IMR-90 (cell line): ENCODE results near the gene NTM. TPM values are rescaled to one million over a fixed set of nuclear protein-coding genes. Genes with fewer than 3 reads are reported as not detected.

Source experiments
- ATAC-seq: fragments of 200-7000 bp; cut with Tn5 transposase; 2 replicates; pipeline ENCODE4 v1.9.1; 2020; ENCODE audit warnings: low read depth, mild to moderate bottlenecking, moderate library complexity
- BruUV-seq: library from RNA; stranded (reverse); fragments of 400-500 nt; replicated peaks from 2 replicates; lab custom pipeline; 2021; lab: Mats Ljungman, UMichigan
- CTCF ChIA-PET: fragments of 300-600 bp; formaldehyde crosslinking; extraction: SDS; loops from one replicate; lab custom pipeline; 2021; ENCODE audit warnings: antibody characterized with exemption; lab: Yijun Ruan, JAX
- POLR2A ChIA-PET: fragments of 300-600 bp; sonication (Branson Sonifier 250); formaldehyde crosslinking; loops from one replicate; lab custom pipeline; 2022; ENCODE audit warnings: antibody characterized with exemption; ENCODE audit not compliant: unreplicated experiment; lab: Charles Lee
- DNase-seq: peaks from one replicate; pipeline ENCODE4 v3.0.0; 2013
- H2AFZ ChIP-seq: replicated peaks from 2 replicates; pipeline ENCODE3; 2013; ENCODE audit warnings: low read length, mild to moderate bottlenecking; ENCODE audit not compliant: poor library complexity
- H2AK5ac ChIP-seq: 2 replicates; pipeline ENCODE4 v1.6.1; 2013; ENCODE audit warnings: low read depth, low read length, inconsistent platforms
- H2AK9ac ChIP-seq: replicated peaks from 2 replicates; pipeline ENCODE3; 2013; ENCODE audit warnings: mild to moderate bottlenecking, low read depth, low read length, moderate library complexity; ENCODE audit not compliant: poor library complexity
- H2BK120ac ChIP-seq: 2 replicates; pipeline ENCODE4 v1.6.1; 2013; ENCODE audit warnings: low read depth, low read length, inconsistent platforms
- H2BK15ac ChIP-seq: 3 replicates; pipeline ENCODE4 v1.6.1; 2013; ENCODE audit warnings: low read depth, low read length, inconsistent platforms
- H2BK20ac ChIP-seq: 2 replicates; pipeline ENCODE4 v1.6.1; 2013; ENCODE audit warnings: low read depth, mild to moderate bottlenecking, inconsistent platforms, low read length, moderate library complexity
- H2BK5ac ChIP-seq: 2 replicates; pipeline ENCODE4 v1.6.1; 2013; ENCODE audit warnings: mild to moderate bottlenecking, low read depth, low read length, inconsistent platforms; ENCODE audit not compliant: poor library complexity, severe bottlenecking
- H3K14ac ChIP-seq: replicated peaks from 2 replicates; pipeline ENCODE4 v1.6.1; 2013; ENCODE audit warnings: low read depth, low read length, inconsistent platforms
- H3K18ac ChIP-seq: 2 replicates; pipeline ENCODE4 v1.6.1; 2013; ENCODE audit warnings: low read depth, low read length, control low read depth
- H3K23ac ChIP-seq: 2 replicates; pipeline ENCODE4 v1.6.1; 2013; ENCODE audit warnings: low read depth, low read length, inconsistent platforms
- H3K27ac ChIP-seq: 2 replicates; pipeline ENCODE4 v1.5.1; 2013; ENCODE audit warnings: mild to moderate bottlenecking, control low read depth, low read length; ENCODE audit not compliant: insufficient read depth
- H3K27me3 ChIP-seq: 2 replicates; pipeline ENCODE4 v1.6.1; 2013; ENCODE audit warnings: low read length; ENCODE audit not compliant: control insufficient read depth, insufficient read depth
- H3K36me3 ChIP-seq: 2 replicates; pipeline ENCODE4 v1.6.1; 2013; ENCODE audit warnings: low read length, mixed read lengths; ENCODE audit not compliant: control insufficient read depth, insufficient read depth
- H3K4ac ChIP-seq: 2 replicates; pipeline ENCODE4 v1.6.1; 2013; ENCODE audit warnings: low read depth, low read length, inconsistent platforms
- H3K4me1 ChIP-seq: 2 replicates; pipeline ENCODE4 v1.6.1; 2013; ENCODE audit warnings: low read length, mixed read lengths; ENCODE audit not compliant: control insufficient read depth, insufficient read depth
- H3K4me2 ChIP-seq: 2 replicates; pipeline ENCODE4 v1.6.1; 2013; ENCODE audit warnings: low read depth, mild to moderate bottlenecking, control low read depth, low read length, moderate library complexity
- H3K4me3 ChIP-seq: 2 replicates; pipeline ENCODE4 v1.5.1; 2013; ENCODE audit warnings: low read depth, mild to moderate bottlenecking, control low read depth, low read length, moderate library complexity; ENCODE audit not compliant: insufficient read depth
- H3K56ac ChIP-seq: 2 replicates; pipeline ENCODE4 v1.6.1; 2013; ENCODE audit warnings: low read length, inconsistent platforms; ENCODE audit not compliant: insufficient read depth; ENCODE audit errors: extremely low read depth
- H3K79me1 ChIP-seq, 2 experiments: 2 replicates each; pipeline ENCODE4 v1.6.1; 2013; ENCODE audit warnings: low read length in 2 of 2, inconsistent platforms in 1 of 2, low read depth in 1 of 2
- H3K9ac ChIP-seq: 2 replicates; pipeline ENCODE4 v1.6.1; 2013; ENCODE audit warnings: low read depth, low read length, control low read depth
- H3K9me1 ChIP-seq: 2 replicates; pipeline ENCODE4 v1.6.1; 2013; ENCODE audit warnings: low read length, inconsistent platforms; ENCODE audit not compliant: insufficient read depth
- H3K9me3 ChIP-seq: 2 replicates; pipeline ENCODE4 v1.6.1; 2013; ENCODE audit warnings: low read length; ENCODE audit not compliant: control insufficient read depth, insufficient read depth
- H4K20me1 ChIP-seq: 2 replicates; pipeline ENCODE4 v1.6.1; 2013; ENCODE audit warnings: low read length, inconsistent platforms; ENCODE audit not compliant: insufficient read depth
- H4K5ac ChIP-seq: 2 replicates; pipeline ENCODE4 v1.6.1; 2013; ENCODE audit warnings: mild to moderate bottlenecking, low read depth, low read length, control low read depth
- H4K8ac ChIP-seq, 2 experiments: 2 replicates each; pipeline ENCODE4 v1.6.1; 2013; ENCODE audit warnings: low read depth in 2 of 2, low read length in 2 of 2, control low read depth in 1 of 2, inconsistent platforms in 1 of 2
- H4K91ac ChIP-seq: 2 replicates; pipeline ENCODE4 v1.6.1; 2013; ENCODE audit warnings: low read depth, low read length, inconsistent platforms; ENCODE audit not compliant: insufficient read depth
- BHLHE40 ChIP-seq: fragments of 150-350 bp; IDR thresholded peaks from 2 replicates; pipeline ENCODE4 v1.6.1; 2016; ENCODE audit warnings: mild to moderate bottlenecking, low read depth, low read length
- CEBPB ChIP-seq: IDR thresholded peaks from 2 replicates; pipeline ENCODE4 v1.6.1; 2012; ENCODE audit warnings: low read depth, low read length, improper control_type of control experiment
- CHD1 ChIP-seq: IDR thresholded peaks from 2 replicates; pipeline ENCODE4 v1.6.1; 2012; ENCODE audit warnings: low read depth, low read length, improper control_type of control experiment
- CTCF ChIP-seq: conservative IDR thresholded peaks from 2 replicates; pipeline ENCODE4 v1.5.1; 2012; ENCODE audit warnings: mild to moderate bottlenecking, low read depth, low read length, improper control_type of control experiment
- ELK1 ChIP-seq: fragments of 150-350 bp; IDR thresholded peaks from 2 replicates; pipeline ENCODE4 v1.6.1; 2016; ENCODE audit warnings: low read depth, mild to moderate bottlenecking, low read length, moderate library complexity, borderline replicate concordance
- FOS ChIP-seq: fragments of 150-350 bp; IDR thresholded peaks from 2 replicates; pipeline ENCODE4 v1.6.1; 2016; ENCODE audit warnings: low read depth, low read length
- MAFK ChIP-seq: IDR thresholded peaks from 2 replicates; pipeline ENCODE4 v1.6.1; 2012; ENCODE audit warnings: low read depth, low read length, improper control_type of control experiment
- MAZ ChIP-seq: IDR thresholded peaks from 2 replicates; pipeline ENCODE4 v1.6.1; 2012; ENCODE audit warnings: low read depth, mild to moderate bottlenecking, low read length, improper control_type of control experiment, moderate library complexity, borderline replicate concordance
- MXI1 ChIP-seq: IDR thresholded peaks from 2 replicates; pipeline ENCODE4 v1.6.1; 2012; ENCODE audit warnings: low read depth, mild to moderate bottlenecking, low read length, moderate library complexity, borderline replicate concordance
- NFE2L2 ChIP-seq: fragments of 150-350 bp; IDR thresholded peaks from 2 replicates; pipeline ENCODE4 v1.6.1; 2016; ENCODE audit warnings: low read depth, mild to moderate bottlenecking, low read length
- POLR2A ChIP-seq: IDR thresholded peaks from 2 replicates; pipeline ENCODE4 v1.6.1; 2012; ENCODE audit warnings: mild to moderate bottlenecking, low read depth, low read length
- RAD21 ChIP-seq: IDR thresholded peaks from 2 replicates; pipeline ENCODE4 v1.6.1; 2012; ENCODE audit warnings: low read length, improper control_type of control experiment
- RCOR1 ChIP-seq: IDR thresholded peaks from 2 replicates; pipeline ENCODE4 v1.6.1; 2012; ENCODE audit warnings: mild to moderate bottlenecking, low read length, improper control_type of control experiment; ENCODE audit not compliant: insufficient replicate concordance
- RFX5 ChIP-seq: IDR thresholded peaks from 2 replicates; pipeline ENCODE4 v1.8.0; 2012; ENCODE audit warnings: low read depth, mild to moderate bottlenecking, low read length, moderate library complexity
- SMC3 ChIP-seq: fragments of 150-350 bp; IDR thresholded peaks from 2 replicates; pipeline ENCODE4 v1.6.1; 2016; ENCODE audit warnings: low read depth, mild to moderate bottlenecking, antibody characterized with exemption, low read length, moderate library complexity
- USF2 ChIP-seq: fragments of 150-350 bp; IDR thresholded peaks from 2 replicates; pipeline ENCODE4 v1.6.1; 2017; ENCODE audit warnings: mild to moderate bottlenecking, antibody characterized with exemption, low read length, low read depth
- dilution Hi-C: fragments of 300-500 bp; cut with HindIII; formaldehyde crosslinking; loops from one replicate; pipeline ENCODE4 v1.14.3; 2018; ENCODE audit warnings: low sequenced_read_pairs; ENCODE audit not compliant: unreplicated experiment
- in situ Hi-C: fragments of 300-500 bp; cut with MboI; formaldehyde crosslinking; loops from 3 replicates; pipeline ENCODE4 v1.14.3; 2019; ENCODE audit warnings: low sequenced_read_pairs, inconsistent platforms, mixed read lengths
- intact Hi-C: fragments of 100-400 bp; cut with micrococcal nuclease; formaldehyde crosslinking; loops from 2 replicates; pipeline ENCODE4 v1.10.0; 2022
- polyA plus RNA-seq, 3 experiments: library from polyadenylated mRNA; depleted of rRNA; stranded (reverse); fragments of >200 nt; gene quantifications; 2 replicates each; pipeline ENCODE4 v1.2.3, GENCODE V29; 2012; ENCODE audit warnings: low replicate concordance in 1 of 3
- total RNA-seq: library from RNA; depleted of rRNA; stranded (reverse); fragments of >200 nt; gene quantifications from 2 replicates; pipeline ENCODE4 v1.2.3, GENCODE V29; 2012

NTM gene
- total and polyA plus RNA-seq, 2 of the 4 experiments (the other 2 are of a cell fraction): 19.5 to 25.5 TPM

GRCh38 chr11:131855320-131855719 is 484.9 kb downstream of the NTM start:
- Histone ChIP-seq H3K56ac (no peak overlapping the region), H4K91ac (no peak overlapping the region), H3K36me3 (no peaks in the 10 kb centered on the region), H4K20me1 (no peaks in the 10 kb centered on the region), H3K4me1 (peaks cover 3% of the 10 kb centered on the region; the same call in 1 of the 2 replicates), H3K14ac (no peak overlapping the region), H3K27me3 (peaks cover 30% of the 10 kb centered on the region), H3K4me2 (no peak overlapping the region), H3K79me1 (no peaks in the 10 kb centered on the region), H2AK9ac (no peak overlapping the region), H4K5ac (no peak overlapping the region), H3K4ac (no peak overlapping the region), H4K8ac (no peak overlapping the region), H2AFZ (no peak overlapping the region), H3K23ac (no peak overlapping the region), H2BK5ac (no peak overlapping the region), H2BK15ac (no peak overlapping the region), H3K9me1 (no peaks in the 10 kb centered on the region), H3K4me3 (no peak overlapping the region), H2BK20ac (no peak overlapping the region), H2BK120ac (no peak overlapping the region), H3K9me3 (no peaks in the 10 kb centered on the region), H3K27ac (no peak overlapping the region), H2AK5ac (no peak overlapping the region), H3K18ac (no peak overlapping the region), H3K9ac (no peak overlapping the region)
- in situ Hi-C loops: no loop called here
- ATAC-seq (no peak), DNase-seq (no peak)
- dilution Hi-C loops: no loop called here
- TF ChIP-seq SMC3 (no peak), MXI1 (no peak), CHD1 (no peak), CTCF (no peak), BHLHE40 (no peak), FOS (no peak), USF2 (no peak), POLR2A (no peak), NFE2L2 (no peak), CEBPB (no peak), ELK1 (no peak), MAFK (no peak), RAD21 (no peak), RFX5 (no peak), MAZ (no peak), RCOR1 (no peak)
- intact Hi-C loops: no loop called here
- POLR2A ChIA-PET: no interaction called here
- CTCF ChIA-PET: interaction anchor here (0.6 kb wide), 1 partner anchor 37 kb away, joined by 5 read pairs; no protein-coding TSS in a partner anchor
- no TSS peak for BruUV-seq
